T-helper 22 cell (primary cell): ENCODE data around the gene ZBTB43.

ENCODE experiments used
- DNase-seq: peaks from one replicate; pipeline ENCODE4 v3.0.0-alpha.2; 2020; ENCODE audit warnings: low read depth

ZBTB43 gene

DNA sequence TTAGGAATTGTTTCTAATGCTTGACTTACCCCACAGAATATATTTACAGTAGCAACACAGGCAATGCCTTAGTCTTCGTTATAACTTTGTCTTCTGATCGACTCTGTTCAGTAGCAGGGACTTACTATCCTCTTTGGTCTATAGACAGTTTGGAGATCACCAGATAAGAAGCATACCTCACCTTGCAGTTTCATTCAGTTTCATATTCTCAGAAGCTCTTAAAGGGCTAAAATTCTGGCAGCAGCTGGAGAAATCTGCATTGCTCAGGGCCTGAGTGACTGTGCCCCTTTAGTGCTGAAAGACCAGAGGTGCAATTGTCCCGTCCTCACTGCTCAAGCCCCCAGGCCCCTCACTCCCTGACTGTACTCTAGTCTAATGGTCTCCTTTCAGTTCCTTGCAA is 26.0 kb downstream of the ZBTB43 start:
- no peak for DNase-seq

DNA sequence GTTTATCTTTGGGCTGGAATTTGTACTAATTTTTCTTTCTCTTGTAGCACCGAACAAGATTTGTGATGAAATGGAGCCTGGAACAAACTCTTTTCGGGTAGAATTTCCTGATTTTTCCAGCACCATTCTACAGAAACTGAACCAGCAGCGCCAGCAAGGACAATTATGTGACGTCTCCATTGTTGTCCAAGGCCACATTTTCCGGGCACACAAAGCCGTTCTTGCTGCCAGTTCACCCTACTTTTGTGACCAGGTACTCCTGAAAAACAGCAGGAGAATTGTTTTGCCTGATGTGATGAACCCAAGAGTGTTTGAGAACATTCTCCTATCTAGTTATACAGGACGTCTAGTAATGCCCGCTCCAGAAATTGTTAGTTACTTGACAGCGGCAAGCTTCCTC is 27.6 kb downstream of the ZBTB43 start:
- no peak for DNase-seq

DNA sequence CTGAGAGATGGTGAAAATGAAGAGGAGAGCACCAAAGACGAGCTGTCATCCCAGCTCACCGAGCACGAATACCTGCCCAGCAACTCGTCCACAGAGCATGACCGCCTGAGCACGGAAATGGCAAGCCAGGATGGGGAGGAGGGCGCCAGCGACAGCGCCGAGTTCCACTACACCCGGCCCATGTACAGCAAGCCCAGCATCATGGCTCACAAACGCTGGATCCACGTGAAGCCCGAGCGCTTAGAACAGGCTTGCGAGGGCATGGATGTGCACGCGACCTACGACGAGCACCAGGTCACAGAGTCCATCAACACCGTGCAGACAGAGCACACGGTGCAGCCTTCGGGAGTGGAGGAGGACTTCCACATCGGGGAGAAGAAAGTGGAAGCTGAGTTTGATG is 28.2 kb downstream of the ZBTB43 start:
- DNase-seq = no peak

DNA sequence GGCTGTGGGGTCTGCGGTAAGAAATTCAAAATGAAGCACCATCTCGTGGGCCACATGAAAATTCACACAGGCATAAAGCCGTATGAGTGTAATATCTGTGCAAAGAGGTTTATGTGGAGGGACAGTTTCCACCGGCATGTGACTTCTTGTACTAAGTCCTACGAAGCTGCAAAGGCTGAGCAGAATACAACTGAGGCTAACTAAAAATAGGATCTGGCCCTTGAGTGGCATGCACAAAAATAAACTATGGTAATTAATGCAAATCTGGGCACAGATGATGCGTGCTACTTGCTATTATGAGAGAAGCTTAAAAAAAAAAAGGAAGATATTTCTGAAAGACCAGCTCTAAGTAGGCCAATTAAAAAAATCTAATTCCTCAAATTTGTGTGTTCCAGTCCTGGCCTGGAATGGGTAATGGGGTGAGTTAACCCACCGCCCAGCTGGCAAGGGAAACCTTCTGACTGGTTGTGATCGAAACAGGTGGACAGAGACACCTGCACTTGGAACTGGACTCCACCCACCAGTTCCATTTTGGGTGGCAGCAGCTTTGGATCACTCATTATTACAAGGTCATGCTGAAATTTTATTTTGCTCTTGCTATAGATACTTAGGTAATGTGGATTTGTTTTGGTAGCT is 29.0 kb downstream of the ZBTB43 start:
- DNase-seq = no peak

DNA sequence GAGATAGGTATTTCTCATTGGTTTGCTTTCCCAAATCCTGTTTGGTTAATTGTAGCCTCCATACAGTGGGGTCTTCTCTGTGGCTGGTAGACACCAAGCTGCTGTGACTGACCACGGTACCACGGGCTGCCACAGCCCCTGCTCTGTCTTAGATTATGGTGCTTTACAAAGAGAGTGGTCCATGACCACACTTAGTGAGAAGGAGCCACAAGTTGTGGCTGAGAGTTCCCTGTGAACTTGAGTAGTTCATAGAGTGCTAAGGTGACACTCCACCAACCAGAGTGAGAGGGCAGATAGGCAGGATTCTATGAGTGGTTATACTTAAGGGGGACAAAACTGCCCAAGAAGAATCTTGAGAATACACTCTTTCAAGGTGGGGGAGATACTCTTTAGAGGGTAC is 29.8 kb downstream of the ZBTB43 start:
- DNase-seq = no peak

DNA sequence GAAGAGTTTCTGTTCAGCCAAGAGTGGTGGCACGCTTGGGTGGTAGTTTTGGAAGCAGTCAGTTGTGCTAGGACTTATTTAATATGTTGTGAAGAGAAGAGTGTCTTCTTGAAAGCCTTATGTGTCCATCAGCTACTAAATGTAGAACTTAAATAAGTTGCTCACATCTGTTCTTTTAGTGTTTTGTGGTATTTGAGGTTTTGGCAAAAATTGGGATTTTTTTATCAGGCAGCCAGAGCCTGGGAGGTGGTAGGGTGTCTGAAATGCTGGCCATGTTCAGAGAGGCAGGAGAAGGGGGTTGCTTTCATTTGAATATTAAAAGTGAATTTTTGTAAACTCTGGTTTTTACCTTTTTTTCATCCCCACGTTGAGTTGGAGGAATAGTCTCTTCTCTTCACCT is 31.4 kb downstream of the ZBTB43 start:
- no peak for DNase-seq

DNA sequence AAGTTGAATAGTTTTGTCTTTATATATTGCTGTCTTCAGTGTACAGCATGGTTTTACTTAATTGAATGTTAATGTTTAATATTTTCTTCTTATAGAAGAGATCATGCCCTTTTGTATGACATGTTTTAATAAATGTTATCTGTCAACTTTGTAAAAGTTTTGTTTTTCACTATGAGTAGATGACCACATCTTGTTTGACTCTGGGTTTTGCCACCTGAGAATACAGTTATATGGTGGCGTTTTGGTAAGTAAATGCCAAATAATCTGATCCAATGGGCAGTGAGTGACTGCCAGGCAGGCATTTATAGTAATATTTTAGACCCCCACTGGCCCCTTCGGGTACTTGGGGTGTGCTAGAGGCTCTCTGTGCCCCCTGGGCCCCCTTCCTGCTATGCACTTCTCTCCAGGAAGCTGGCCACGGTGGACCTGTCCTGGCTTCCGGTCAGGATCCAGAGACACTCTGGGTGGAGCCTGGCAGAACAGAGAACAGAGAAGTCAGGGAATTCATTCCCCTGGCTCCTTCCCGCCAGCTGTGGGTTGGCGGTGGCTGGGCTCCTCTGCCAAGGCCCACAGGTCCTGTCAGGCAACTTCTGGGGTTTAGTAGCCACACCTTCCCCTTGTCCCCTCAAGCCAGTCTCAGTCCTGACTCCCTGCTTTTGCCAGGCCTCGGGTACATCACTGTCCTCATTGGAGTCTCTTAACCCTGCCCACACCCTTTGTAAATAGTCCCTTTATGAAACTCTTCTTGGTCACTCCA is 33.4 kb downstream of the ZBTB43 start:
- DNase-seq = no peak

DNA sequence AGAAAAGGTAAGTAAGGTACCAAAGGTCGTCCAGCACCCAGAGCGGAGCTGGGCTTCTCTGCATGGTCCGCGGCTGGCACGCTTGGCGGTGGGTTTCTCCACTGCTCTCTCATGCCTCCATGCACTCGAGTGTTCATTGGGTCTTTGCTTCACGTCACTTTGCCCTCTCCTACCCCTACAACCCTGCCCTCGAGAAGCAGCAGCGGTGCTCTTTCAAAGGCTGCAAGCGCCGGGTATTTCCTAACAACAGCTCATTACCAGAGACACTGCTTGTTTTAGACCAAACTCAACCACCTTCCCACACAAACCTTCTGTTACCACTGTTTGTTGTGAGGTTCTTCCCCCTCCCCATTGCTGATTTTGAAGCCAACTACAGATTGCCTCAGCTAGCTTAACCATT is 34.1 kb downstream of the ZBTB43 start:
- no peak for DNase-seq

DNA sequence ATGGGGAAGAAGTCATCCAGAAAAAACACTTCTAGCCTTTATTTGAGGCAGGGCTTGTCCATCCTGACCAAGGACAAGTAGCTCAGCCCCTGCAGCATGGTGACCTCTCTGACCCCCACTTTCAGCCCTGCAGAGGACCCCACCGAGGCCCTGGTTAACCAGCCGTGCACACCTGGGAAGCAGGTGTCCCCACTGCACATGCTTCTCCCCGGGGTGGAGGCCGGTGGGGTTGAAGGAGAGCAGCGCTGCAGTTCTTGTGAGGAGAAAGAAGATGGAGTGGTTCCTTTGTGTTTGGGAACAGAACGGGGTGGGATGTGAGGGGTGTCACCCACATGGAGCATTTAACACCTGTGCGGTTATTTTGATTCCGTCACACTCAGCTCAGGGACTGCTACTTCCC is 34.5 kb downstream of the ZBTB43 start:
- DNase-seq = no peak

DNA sequence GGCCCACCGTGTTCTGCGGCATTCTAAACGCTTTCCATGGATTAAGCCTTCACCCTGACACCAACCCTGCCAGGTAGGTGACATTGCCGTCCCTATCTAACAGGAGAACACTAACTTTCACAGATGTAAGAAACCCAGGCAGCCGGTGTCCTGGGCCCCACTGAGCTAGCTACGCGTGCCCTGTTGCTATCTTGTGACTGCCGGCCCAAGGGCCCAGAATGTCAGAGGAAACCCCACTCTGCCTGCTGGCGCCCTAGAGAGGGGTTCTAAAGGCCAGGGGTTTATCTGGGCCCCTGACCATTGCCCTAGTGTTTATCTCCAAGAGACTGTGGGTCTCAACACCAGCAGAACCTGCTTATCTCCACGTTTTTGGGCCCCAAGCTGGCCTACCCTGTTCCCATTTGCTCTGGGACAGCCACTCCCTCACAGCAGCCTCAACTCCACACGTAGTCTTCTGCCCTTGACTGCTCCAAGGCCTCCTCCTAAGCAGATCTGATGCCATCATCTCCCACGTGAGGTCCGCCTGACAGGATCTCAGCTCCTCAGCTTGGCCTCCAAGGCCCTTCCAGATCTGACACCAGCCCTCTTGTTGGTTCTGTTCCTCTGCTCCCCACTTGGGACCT is 37.5 kb downstream of the ZBTB43 start:
- DNase-seq = no peak

DNA sequence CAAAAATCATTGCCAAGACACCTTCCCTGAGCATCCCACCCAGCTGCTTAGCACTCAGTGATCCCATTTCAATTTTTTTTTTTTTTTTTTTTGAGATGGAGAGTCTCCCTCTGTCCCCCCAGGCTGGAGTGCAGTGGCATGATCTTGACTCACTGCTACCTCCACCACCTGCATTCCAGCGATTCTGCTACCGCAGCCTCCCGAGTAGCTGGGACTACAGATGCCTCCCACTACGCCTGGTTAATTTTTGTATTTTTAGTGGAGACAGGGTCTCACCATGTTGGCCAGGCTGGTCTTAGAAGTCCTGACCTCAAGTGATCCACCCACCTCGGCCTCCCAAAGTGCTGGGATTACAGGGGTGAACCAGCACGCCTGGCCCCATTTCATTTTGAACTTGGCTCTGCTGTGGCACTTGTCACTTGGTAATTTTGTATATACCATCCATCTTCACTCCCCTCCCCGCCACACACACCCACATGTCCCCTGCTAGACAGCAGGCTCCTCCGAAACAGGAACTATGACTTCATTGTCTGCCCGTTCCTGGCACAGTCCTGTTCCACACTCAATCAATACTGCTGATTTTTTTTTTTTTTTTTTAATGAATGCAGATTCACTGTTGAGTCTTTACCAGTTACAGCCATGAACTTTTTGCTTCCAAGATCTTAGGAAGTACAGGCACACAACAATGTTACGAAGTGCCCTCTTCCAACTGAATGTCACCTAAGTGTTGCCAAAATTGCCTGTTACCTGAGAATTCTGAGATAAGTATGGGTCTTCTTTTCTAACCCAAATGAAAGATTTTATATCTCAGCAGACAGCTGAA is 38.3 kb downstream of the ZBTB43 start:
- no peak for DNase-seq

DNA sequence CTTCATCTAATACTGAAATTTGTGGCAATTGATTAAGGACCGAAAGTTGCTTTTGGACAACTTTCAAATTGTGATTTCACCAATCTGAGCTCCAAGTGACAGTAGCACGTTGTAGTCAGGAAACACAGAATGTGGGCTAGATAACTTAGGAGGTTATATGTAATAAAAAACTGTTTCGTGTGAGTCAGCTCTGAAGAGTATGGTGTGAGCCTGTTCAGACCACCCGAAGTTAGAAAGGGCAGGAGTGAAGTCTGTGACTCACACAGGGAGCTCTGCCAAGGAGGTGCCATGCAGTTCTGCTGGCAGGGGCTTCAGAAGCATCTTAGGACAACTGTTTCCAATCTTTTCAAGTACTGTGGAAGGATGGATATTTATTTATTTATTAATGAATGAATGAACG is 39.2 kb downstream of the ZBTB43 start:
- no peak for DNase-seq

DNA sequence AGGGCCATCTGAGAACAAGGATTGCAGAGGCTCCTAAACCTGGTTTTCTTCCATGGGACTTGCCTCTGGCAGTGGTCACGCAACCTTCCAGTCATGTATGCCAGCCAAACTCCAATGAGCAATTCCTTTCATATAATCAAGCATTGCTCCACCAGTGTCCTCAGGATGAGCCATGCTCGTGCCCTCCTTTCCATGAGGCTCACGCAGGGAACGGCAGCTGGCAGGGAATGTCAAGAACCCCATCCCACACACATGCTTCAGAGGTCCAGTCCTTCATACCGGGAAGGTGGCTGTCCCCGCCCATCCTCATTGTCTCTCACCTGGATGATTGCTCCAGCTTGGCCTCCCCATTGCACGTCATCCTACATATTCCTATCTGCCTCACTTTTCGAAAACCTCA is 42.2 kb downstream of the ZBTB43 start:
- DNase-seq = no peak

DNA sequence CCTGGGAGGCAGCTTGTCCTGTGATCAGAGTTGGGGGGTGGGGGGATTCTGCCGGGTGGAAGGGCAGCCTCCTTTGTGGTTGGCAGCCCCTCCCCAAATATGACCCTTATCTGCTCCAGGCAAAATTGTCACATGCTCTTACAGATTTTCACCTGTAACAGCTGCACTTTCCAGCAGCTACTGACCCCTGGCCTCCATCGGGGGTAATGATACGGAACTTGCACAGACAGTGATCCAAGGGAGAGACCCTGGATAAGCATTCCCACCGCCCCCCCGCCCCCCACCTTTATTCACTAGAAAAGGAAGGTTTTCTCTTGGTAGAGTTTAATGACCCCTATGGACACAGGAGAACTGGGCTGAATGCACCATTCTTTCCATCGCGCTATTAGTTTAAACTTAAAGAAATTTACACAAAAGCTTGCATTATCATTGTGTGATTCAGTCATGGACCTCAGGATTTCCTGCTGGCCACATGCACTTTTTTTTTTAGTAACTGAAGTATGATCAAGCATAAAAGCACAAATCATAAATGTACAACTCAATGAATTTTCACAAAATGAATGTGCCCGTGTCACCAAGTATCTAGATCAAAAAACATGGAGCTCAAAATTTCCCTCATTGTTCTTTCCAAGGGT is 44.9 kb downstream of the ZBTB43 start:
- no peak for DNase-seq

DNA sequence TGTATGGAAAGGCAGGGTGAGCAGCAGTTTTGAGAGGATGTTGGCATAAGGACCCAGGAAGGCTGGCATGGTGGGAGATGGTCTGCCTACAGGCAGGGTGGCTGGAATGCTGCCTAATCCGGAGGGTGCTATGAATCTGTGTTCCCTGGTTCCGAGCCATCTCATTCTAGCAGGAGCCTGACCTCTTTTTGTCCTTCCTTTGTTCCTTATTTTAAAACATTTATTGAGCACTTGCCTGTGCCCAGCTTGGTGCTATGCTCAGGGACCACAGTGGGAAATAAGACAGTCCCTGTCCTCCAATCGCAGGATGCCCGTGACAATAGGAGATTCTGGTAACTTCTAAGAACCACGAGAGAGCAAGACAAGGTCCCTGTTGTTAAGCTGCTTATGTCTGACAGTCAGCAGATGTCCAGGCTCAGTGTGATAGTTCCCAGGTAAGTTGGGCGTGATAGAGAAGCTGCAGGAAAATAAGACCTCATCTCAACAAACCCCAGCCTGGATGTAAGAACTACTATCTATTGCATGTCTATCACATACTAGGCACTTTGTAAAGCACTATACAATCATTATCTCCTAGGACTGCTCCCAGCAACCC is 46.5 kb downstream of the ZBTB43 start:
- no peak for DNase-seq

DNA sequence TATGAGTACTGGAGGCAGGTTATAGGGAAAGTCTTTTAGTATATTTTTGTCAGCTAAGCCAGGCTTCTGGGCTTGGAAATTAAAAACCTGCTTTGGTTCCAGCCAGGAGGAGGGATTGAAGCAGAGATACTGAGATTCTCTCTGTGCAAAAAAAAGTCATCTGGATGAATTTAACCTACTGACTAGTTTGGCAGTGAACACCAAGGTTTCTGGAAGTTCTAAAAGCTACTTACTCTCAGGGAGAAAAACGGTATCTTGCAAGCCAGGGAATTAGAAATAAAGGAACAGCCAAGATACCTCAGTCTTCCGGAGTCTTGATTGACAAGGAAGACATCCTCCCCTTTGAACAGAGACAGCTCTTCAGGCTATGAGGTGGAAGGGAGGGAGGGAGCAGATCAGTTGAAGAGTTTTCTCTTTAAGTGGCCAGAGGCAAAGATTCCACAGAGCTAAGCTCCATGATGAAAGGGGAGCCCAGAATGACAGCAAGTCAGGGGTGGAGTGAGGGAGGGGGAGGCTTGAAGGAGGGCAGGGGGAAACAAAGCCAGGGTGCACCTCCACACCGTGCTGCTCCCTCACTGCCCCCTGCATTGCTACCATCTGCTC is 47.3 kb downstream of the ZBTB43 start:
- DNase-seq = no peak

DNA sequence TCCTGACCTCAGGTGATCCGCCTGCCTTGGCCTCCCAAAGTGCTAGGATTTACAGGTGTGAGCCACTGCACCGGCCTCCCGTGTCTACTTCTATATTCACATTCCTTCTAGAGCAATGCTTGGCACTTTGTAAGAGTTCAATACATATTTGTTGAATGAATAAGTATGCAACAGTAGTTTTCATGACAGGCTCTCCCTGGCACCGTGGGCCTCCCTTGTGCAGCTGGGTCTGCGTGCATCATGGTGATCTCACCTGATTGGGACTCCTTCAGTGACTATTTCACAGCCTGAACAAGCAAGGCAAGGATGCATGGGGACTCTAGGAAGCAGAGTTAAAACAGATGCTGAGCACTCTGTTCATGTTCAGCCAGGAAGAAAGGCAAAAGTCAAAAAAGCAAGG is 48.8 kb downstream of the ZBTB43 start:
- DNase-seq = no peak

DNA sequence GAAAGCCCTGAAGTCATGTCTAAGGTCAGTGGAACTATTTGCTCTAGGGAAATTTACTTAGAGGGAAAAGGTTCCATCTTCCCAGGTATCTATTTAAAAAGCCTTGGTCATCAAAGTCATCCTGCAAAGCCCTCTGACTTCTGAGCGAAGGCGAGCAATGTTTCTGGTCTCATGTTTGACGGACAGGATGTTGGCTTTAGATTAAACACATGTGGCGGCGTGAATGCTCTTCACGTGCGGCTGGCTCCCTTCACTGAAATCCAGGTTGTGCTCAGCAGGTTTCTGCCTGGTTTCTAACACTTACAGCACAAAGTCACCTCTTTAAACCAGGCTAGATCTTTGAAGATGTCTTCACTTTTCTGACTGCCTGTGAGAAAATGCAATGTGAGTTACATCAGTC is 49.9 kb downstream of the ZBTB43 start:
- no peak for DNase-seq

DNA sequence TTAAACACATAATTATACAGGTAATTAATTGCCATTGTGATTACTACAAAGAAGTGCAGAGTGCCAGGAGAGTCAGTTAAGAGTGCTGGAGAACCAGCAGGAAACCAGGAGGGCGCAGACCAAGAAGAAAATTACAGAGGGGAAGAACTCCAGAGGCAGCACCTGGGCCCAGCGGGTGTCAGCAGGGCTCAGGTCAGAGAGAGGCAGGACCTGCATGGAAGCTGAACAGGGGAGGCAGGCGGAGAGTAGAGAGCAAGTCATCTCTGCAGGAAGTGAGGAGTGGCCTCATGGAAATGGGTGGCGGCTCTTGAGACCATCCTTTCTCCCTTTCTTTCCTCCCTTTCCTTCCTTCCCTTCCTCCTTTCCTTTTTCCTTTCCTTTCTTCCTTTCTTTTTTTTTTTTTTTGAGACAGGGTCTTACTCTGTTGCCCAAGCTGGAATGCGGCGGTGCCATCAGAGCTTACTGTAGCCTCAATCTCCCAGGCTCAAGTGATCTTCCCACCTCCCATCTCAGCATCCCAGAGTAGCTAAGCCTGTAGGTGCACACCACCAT is 51.6 kb downstream of the ZBTB43 start:
- no peak for DNase-seq

DNA sequence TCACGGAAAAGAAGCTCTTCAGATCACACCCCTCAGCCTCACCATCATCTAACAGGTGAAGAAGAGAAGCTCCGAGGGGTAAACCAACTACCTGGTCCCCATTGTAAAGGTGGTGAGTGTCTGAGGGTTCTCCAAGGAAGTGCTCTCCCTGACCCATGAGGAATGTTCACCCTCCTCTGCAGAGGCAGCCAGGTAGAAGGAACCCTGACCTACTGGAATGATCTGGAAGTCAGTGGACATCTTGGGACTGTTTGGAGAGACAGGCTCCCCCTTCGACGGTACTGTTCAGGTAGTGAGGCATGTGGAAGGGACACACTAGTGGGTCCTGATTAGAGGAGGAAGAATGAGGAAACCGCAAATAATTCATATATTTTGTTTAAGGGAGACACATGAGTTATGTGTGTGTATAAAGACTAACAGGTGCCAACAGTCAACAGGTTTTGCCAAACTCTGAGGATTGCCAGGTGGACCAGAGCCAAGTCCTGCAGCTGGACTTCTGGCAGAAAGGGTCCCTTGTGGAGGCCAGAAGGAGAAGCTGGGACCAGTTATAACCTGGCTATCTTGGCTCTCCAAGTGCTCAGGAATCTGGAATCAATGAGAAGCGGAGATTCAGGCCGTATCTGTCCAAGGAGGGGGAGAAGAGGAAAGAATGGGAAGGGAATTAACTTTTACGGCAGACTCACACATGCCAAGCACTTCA is 52.6 kb downstream of the ZBTB43 start:
- no peak for DNase-seq
